ENCODE results near the gene UNC5B.

The UNC5B gene

GRCh38 chr10:71299071-71299785 lies 86.9 kb downstream of the UNC5B start:
- no peak for DNase-seq (ENCODE audit: low read depth in 2 of 2)

- no peak for DNase-seq (ENCODE audit: low read depth in 2 of 2)
These were observed 88.4 kb downstream of the UNC5B start for GRCh38 chr10:71300555-71301370.

DNA sequence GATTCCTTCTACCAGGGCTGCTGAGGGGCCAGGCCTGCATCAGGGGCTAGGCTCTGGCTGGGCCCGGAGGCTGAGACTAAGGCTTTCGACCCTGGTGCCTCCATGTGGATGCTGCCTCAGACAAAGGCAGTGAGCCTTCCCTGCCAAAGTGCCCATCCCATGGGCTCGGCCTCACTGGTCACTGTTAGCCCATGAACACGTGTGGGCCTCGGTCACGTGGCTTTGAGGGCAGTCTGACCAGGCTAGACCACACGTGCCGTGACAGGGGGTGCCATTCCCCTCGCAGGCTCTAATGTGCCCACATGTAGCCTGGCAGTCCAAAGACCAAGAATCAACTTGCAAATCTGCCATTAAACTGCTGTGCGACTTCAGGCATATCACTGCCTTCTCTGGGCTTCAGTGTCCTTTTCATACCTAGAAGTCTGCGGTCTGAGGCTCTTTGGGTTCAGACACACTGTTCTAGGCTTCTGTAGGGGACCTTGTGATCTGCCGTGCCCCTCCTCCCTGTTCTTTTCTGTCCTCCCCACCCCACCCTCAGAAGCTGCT lies 89.1 kb downstream of the UNC5B start:
- DNase-seq (ENCODE audit: low read depth in 2 of 2): no peak

DNA sequence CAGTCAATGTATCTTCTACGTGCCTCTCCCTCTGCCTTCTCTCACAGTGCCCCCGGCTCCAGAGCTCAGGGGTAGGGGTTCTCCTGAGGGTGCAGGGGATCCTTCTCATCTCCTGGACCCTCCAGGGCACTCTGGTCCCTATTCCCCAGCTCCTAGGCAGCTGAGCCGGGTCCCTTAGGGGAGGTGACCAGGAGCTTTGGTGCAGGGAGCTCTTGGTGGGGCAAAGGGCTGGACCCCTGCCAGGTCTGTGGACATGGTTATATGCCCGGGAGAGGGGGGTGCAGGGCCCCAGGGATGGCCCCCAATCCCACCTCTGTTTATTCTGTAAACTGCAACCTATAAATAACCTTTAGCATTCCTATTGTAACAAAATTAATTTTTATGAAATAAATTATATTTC lies 90.1 kb downstream of the UNC5B start:
- DNase-seq (ENCODE audit: low read depth in 2 of 2): no peak

DNA sequence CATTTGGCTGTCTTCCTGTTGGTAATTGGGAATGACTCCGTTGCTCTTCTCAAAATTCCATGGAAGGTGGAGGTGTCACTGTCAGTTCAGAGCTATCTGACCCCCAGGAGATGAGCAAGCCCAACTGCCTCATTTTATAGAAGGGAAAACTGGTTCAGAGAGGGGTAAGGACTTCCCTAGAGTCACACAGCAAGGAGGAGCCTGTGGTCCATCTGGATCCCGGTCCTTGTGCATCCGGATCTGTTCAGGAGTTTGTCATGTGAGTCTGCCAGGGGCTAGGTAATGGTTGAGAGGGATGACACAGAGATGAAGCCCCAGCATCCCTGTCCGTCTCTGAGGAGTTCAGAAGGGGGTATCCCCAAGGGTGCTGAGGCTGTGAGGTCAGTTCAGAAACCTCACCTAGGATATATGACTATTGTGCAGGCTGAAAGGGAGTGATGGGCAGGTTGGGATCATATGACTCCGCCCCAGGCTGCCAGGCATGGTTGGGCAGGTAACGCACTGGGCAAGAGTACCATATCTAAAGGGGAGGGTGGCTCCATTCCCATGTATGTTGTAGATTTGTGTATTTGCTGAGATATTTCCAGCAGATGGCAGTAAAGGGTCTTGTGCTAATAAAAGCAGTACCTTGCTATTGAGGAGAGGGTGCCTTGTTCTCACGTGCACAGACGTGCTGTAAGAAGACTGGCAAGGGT lies 90.7 kb downstream of the UNC5B start:
- no peak for DNase-seq (ENCODE audit: low read depth in 2 of 2)

DNA sequence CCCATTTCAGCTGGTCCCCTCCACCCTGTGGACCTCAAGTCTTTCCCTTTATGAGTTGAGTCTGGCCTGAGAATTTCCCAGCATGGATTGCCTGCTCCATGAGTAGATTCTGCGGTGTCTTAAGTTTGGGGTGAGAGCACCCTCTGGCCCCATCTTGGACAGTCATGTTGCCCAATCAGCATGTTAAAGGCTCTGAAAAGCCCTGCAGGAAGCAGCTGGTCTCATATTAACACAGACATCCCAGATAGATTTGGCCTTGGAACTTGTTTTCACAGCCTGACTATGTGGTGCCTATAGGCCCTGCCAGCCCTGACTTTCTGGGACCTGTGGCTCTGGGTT lies 91.2 kb downstream of the UNC5B start:
- no peak for DNase-seq (ENCODE audit: low read depth in 2 of 2)

DNA sequence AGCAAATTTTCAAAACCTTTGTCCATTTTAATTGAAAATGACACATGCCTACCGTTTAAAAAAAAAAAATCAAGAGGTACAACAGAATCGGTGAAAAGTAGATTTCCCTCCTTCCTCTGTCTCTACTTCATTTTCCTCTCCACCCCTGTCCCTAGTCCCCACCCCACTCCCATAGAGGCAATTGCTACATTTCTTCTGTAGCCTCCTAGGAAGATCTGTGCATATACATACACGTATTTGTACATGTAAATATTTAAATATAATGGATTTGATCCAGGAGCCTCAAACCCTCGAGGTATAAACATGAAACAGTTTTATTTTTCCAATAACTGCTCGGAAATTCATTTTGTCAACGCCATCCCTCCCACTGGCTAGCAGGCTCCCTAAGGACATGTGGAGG lies 92.5 kb downstream of the UNC5B start:
- no peak for DNase-seq (ENCODE audit: low read depth in 2 of 2)

DNA sequence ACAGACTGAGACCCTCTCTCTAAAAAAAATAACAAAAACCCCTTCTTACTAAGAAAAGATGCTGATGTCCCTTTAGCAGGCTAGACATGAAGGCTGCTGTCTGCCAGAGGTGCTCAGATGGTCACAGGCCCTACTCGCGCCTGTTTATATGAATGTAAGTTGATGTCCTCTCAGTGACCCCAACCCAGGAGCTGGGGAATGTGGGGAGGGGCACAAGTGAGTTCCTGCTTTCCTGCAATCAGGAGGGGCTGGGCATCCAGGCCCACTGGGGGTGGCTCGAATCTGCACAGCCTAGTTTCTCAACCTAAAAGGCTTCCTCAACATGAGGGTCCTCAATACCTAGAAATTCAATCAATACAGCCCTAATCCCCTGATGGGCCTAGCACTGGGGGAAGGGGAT lies 94.6 kb downstream of the UNC5B start:
- no peak for DNase-seq (ENCODE audit: low read depth in 2 of 2)

- no peak for DNase-seq (ENCODE audit: low read depth in 2 of 2)
These were observed 95.2 kb downstream of the UNC5B start for GRCh38 chr10:71307469-71308085.

DNA sequence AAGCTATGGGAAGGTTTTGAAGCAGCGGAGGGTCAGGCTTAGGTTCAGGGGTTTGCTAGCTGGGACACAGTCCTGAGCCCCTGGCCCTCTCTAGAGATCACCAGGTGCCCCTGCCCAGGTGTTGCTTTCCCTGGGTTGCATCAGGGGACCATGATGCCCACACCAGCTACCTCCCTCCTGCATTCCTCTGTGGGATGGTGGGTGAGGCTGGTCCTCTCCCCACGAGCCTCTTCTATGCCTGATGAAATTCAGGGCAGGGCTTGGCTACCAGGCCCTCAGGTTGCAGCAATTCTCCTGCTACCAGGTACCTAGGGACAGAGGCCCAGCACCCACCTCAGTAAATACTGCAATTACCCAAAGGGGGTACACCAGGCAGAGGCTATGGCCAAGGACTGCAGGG lies 95.9 kb downstream of the UNC5B start:
- DNase-seq (ENCODE audit: low read depth in 2 of 2): no peak

GRCh38 chr10:71308985-71309384 lies 96.6 kb downstream of the UNC5B start:
- no peak for DNase-seq (ENCODE audit: low read depth in 2 of 2)

DNA sequence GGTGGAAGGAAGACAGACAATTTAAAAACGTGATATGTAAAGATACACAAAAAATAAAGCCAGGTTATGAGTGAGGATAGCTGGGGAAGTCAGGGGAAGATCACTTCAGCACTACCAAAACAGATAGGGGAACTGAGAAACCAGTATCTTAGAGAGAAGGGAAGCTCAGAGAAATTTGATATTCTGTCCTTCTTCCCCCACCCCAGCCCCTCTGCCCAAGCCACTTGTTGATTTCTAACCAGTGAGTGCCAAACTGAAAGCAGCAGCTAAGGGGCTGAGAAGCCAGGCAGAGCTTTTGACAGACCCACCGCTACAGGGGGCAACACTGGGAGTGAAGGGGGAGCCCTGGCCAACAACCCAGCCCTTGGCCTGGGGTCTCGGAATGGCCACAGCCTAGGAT lies 97.5 kb downstream of the UNC5B start:
- DNase-seq (ENCODE audit: low read depth in 2 of 2): no peak

DNA sequence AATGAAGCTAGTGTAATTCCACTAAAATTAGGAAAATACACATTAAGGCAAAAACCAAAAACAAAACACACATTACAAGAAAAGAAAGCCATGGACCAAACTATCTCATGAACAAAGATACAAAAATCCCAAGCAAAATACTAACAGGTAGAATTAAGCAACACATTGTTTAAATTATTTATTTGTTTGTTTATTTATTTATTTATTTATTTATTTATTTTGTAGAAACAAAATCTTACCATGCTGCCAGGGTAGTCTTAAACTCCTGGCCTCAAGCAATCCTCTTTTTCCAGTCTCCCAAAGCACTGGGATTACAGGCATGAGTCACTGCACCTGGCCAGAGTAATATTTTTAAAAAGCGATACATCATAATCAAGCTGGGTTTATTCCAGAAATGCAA lies 99.8 kb downstream of the UNC5B start:
- no peak for DNase-seq (ENCODE audit: low read depth in 2 of 2)

- no peak for DNase-seq (ENCODE audit: low read depth in 2 of 2)
These were observed 100.7 kb downstream of the UNC5B start for GRCh38 chr10:71312811-71313789.

DNA sequence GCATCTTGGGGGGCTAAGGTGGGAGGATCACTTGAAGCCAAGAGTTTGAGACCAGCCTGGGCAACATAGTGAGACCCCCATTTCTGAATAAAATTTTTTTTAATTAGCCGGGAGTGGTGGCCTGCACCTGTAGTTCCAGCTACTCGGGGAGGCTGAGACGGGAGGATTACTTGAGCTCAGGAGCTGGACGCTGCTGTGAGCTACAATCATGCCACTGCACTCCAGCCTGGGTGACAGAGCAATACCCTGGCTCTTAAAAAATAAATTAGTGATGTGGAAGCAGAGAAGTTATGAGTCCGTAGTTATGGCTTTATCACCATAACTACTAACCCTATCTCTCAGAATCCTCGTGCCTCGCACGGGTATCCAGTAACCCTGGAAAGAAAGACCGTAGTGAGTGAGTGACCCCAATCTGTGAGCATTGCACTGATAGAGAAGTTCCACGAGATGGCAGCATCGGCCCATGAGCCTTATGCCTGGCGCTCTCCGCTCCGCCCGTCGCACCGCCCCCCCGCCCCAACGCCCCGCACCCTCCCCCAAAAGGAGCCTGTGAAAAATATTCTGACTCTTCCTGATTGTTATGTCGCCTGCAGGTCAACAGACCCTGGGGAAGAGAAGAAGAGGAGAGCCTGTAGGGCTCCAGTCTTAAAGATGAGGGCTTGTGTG lies 101.8 kb downstream of the UNC5B start:
- peak; percentile 17 to 45 for DNase-seq (ENCODE audit: low read depth in 2 of 2)

DNA sequence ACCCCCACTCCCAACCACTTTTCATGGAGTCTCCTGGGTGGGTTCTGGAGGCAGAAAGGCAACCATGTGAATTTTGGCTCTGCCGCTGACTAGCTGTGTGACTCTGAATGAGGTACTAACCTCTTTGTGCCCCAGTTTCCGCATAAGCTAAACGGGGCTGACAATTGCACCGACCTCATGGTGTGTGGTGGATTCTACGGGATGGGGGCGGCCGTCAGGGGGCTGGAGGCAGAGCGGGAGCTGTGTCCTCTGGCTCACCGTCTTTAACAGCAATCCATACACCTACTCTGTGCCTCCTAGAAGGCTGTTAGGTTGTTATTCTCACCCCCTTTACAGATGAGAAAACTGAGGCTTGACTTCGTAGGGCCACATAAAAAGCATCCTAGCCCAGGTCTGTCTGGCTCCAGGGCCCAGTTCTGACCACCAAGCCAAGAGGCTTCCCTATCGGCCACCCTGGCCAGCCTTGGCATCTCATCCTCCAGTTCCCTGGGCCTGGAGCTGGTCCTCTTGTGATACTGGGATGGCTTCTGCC lies 102.4 kb downstream of the UNC5B start:
- DNase-seq (ENCODE audit: low read depth in 2 of 2): no peak

DNA sequence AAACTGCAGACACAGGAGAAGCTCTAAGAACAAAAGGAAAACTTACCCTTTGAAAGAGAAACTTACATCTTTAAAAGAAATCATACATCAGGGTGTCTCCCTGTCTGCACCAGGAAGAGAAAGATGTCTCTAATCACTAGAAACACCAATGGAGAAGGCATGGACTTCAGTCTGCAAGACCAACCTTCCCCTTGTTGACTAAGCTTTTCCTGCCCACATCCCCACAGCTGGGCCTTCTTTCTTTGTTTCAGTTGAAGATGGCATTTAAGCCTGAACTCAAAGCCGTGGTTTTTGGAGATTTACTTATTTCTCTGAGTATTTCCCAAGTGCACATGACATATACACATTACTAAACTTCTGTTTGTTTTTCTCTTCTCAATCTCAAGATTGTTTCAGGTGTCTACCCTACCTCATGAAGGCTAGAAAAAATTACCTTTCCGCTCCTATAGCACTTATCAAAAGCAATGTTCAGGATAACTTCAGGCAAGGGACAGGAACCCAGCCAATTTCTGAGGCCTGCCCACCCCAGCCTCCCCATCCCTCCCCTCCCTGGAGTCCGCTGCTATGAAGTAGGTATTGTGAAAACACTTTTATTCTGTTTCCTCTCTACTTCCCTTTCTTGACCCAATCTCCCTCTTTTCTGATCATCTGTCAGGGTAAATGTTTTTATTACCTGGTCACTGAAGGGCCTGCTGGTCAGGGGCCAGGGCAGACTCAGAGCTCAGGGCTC lies 103.9 kb downstream of the UNC5B start:
- no peak for DNase-seq (ENCODE audit: low read depth in 2 of 2)

- DNase-seq (ENCODE audit: low read depth in 2 of 2): no peak
These were observed 104.4 kb downstream of the UNC5B start for GRCh38 chr10:71316786-71317160.

DNA sequence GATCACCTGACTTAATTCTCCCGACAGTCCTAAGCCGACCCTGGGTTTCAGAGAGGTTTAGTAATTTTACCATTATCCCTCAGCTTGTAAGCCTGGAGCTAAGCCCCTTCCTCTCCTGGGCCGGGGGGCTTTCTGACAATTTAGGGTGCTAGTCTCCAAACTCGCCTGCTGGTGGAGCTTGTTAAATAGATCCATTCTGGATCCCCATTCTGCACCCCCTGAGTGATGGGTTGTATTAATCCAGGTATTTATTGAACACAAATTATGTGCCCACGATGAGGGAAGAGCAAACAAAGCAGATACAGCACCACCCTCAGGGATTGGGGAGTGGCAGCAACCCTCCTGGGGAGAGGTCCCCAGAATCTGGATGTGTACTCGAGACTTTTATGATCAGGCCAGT lies 105.4 kb downstream of the UNC5B start:
- DNase-seq (ENCODE audit: low read depth in 2 of 2): no peak
